ENCODE data around the gene LRRC74A. TPM values are rescaled to one million over a fixed set of nuclear protein-coding genes. Genes with fewer than 3 reads are reported as not detected.
"Not testable (repeated sequence)": the region's sequence is repeated elsewhere in the genome, so short reads cannot be mapped to it uniquely, and the experiment has no call there.

LRRC74A gene
- total RNA-seq, 1 donor from 2014 or later, result not detected

- DNase-seq, result no peak
Measured at GRCh38 chr14:76894308-76894707, 68.1 kb downstream of the LRRC74A start.

GRCh38 chr14:76898006-76898405 is 71.8 kb downstream of the LRRC74A start:
- DNase-seq, result not testable (repeated sequence)

GRCh38 chr14:76900682-76901081 is 74.5 kb downstream of the LRRC74A start:
- no peak for DNase-seq

- DNase-seq, result no peak
Measured at GRCh38 chr14:76901171-76902055, 75.2 kb downstream of the LRRC74A start.

- no peak for DNase-seq
Measured at GRCh38 chr14:76902591-76902990, 76.4 kb downstream of the LRRC74A start.

GRCh38 chr14:76904100-76904739 is 78.0 kb downstream of the LRRC74A start:
- no peak for DNase-seq

GRCh38 chr14:76904740-76905569 is 78.7 kb downstream of the LRRC74A start:
- no peak for DNase-seq

- DNase-seq, result no peak
Measured at GRCh38 chr14:76908834-76909233, 82.6 kb downstream of the LRRC74A start.

GRCh38 chr14:76909266-76909665 is 83.1 kb downstream of the LRRC74A start:
- no peak for DNase-seq

- no peak for DNase-seq
Measured at GRCh38 chr14:76910371-76910890, 84.2 kb downstream of the LRRC74A start.

- no peak for DNase-seq
Measured at GRCh38 chr14:76911473-76911872, 85.3 kb downstream of the LRRC74A start.

GRCh38 chr14:76914533-76915081 is 88.4 kb downstream of the LRRC74A start:
- not testable (repeated sequence) for DNase-seq

- DNase-seq, result peak; percentile 24
Measured at GRCh38 chr14:76916040-76916715, 90.0 kb downstream of the LRRC74A start.

- no peak for DNase-seq
Measured at GRCh38 chr14:76917158-76917596, 91.0 kb downstream of the LRRC74A start.

GRCh38 chr14:76917745-76918255 is 91.6 kb downstream of the LRRC74A start:
- DNase-seq, result peak; percentile 61

GRCh38 chr14:76918256-76918781 is 92.1 kb downstream of the LRRC74A start:
- peak; percentile 61 for DNase-seq

- peak; percentile 90 for DNase-seq
Measured at GRCh38 chr14:76918782-76919394, 92.7 kb downstream of the LRRC74A start.
